K562 (cell line): ENCODE measurements around the gene CSTA. TPM values are rescaled to one million over a fixed set of nuclear protein-coding genes. Genes with fewer than 3 reads are reported as not detected.

Experiments used
- BMI1 ChIP-seq: fragments of 150-350 bp; IDR thresholded peaks from 2 replicates; pipeline ENCODE4 v1.6.1; 2014; ENCODE audit warnings: low read length
- HOMEZ ChIP-seq: fragments of 250-450 bp; sonication (Bioruptor Pico); IDR thresholded peaks from 2 replicates; pipeline ENCODE4 v1.4.0; 2020; ENCODE audit warnings: mild to moderate bottlenecking, moderate library complexity
- MTF1 ChIP-seq: fragments of 250-450 bp; sonication (Bioruptor Pico); IDR thresholded peaks from 2 replicates; pipeline ENCODE4 v1.9.0; 2021; ENCODE audit warnings: moderate library complexity, mild to moderate bottlenecking, inconsistent platforms, borderline replicate concordance
- NR2C1 ChIP-seq, 2 experiments: fragments of 450-650 bp; IDR thresholded peaks; 2 replicates each; pipeline ENCODE4 v1.6.1; 2017; ENCODE audit warnings: mild to moderate bottlenecking in 2 of 2, antibody characterized with exemption in 1 of 2, inconsistent platforms in 1 of 2, missing compliant biosample characterization in 1 of 2, missing genetic modification characterization in 1 of 2
- PHF21A ChIP-seq: fragments of 450-650 bp; IDR thresholded peaks from 2 replicates; pipeline ENCODE4 v1.6.1; 2017; ENCODE audit warnings: low read depth, borderline replicate concordance
- POLR2H ChIP-seq: IDR thresholded peaks from 2 replicates; pipeline ENCODE4 v1.6.1; 2016; ENCODE audit warnings: missing genetic modification characterization, low read depth, mild to moderate bottlenecking, control low read depth, missing compliant biosample characterization, moderate library complexity
- PRDM10 ChIP-seq: fragments of 450-650 bp; IDR thresholded peaks from 2 replicates; pipeline ENCODE4 v1.6.1; 2018; ENCODE audit not compliant: partially characterized antibody
- SNAPC5 ChIP-seq: fragments of 250-450 bp; sonication (Bioruptor Pico); IDR thresholded peaks from 2 replicates; pipeline ENCODE4 v1.8.0; 2021; ENCODE audit warnings: moderate library complexity, mild to moderate bottlenecking, inconsistent platforms
- TAF7 ChIP-seq: fragments of 450-650 bp; IDR thresholded peaks from 2 replicates; pipeline ENCODE4 v1.6.1; 2016; ENCODE audit warnings: missing genetic modification characterization, missing compliant biosample characterization
- TCFL5 ChIP-seq: fragments of 250-450 bp; sonication (Bioruptor Pico); conservative IDR thresholded peaks from 2 replicates; pipeline ENCODE4 v1.6.1; 2021; ENCODE audit warnings: mild to moderate bottlenecking, moderate library complexity, matching md5 sums
- TFAP4 ChIP-seq: sonication (generic); formaldehyde crosslinking; IDR thresholded peaks from 2 replicates; pipeline ENCODE4 v1.8.0; 2022; ENCODE audit warnings: missing genetic modification reagents, mild to moderate bottlenecking, moderate library complexity, borderline replicate concordance
- U2AF1 ChIP-seq: fragments of 200-400 bp; formaldehyde crosslinking; optimal IDR thresholded peaks from 2 replicates; pipeline ENCODE3; 2017; ENCODE audit warnings: mild to moderate bottlenecking, low read depth, low read length, moderate library complexity
- USF1 ChIP-seq: sonication (generic); formaldehyde crosslinking; IDR thresholded peaks from 2 replicates; pipeline ENCODE4 v1.9.0; 2022; ENCODE audit warnings: mild to moderate bottlenecking, missing genetic modification reagents
- XRCC4 ChIP-seq: IDR thresholded peaks from one replicate; pipeline ENCODE4 v1.6.1; 2011; ENCODE audit not compliant: insufficient read depth, insufficient read length; ENCODE audit errors: extremely low read depth
- YY1 ChIP-seq, 3 experiments: IDR thresholded peaks; 2 replicates each; pipeline ENCODE4 v1.6.1; 2011; ENCODE audit warnings: low read length in 2 of 3, mild to moderate bottlenecking in 2 of 3, moderate library complexity in 2 of 3, borderline replicate concordance in 1 of 3, control low read depth in 1 of 3, low read depth in 1 of 3; ENCODE audit not compliant: insufficient read depth in 3 of 3, insufficient replicate concordance in 2 of 3, control insufficient read depth in 1 of 3, insufficient read length in 1 of 3; ENCODE audit errors: extremely low read depth in 1 of 3
- ZBTB26 ChIP-seq: fragments of 450-650 bp; formaldehyde crosslinking; IDR thresholded peaks from 2 replicates; pipeline ENCODE4 v1.4.0; 2022; ENCODE audit warnings: missing genetic modification characterization
- ZNF76 ChIP-seq: fragments of 250-450 bp; sonication (Bioruptor Pico); IDR thresholded peaks from 2 replicates; pipeline ENCODE4 v1.4.0; 2020; ENCODE audit warnings: mild to moderate bottlenecking, moderate library complexity, borderline replicate concordance
- polyA plus RNA-seq, 8 experiments: library from polyadenylated mRNA; depleted of rRNA in 4 of 8; stranded (reverse) in 5 of 8; unstranded in 3 of 8; fragments of >200 nt; fragmentation: Nextera tagmentation in 2 of 8; fragmentation: Illumina TruSeq in 1 of 8; extraction: Ambion mirVana in 2 of 8; extraction: Trizol in 1 of 8; gene quantifications; 2 replicates each; pipeline versions ENCODE4 v1.2.1 to v1.2.3, GENCODE V29; 2011 to 2014; ENCODE audit warnings: inconsistent platforms in 1 of 8, missing spikeins in 1 of 8
- total RNA-seq, 7 experiments: library from RNA; depleted of rRNA in 6 of 7; stranded (reverse); fragments of >200 nt in 6 of 7; fragmentation: Illumina TruSeq in 2 of 7; extraction: Trizol in 2 of 7; gene quantifications; 2 replicates each; pipeline versions ENCODE4 v1.2.1 to v1.2.3, GENCODE V29; 2011 to 2021; ENCODE audit warnings: low replicate concordance in 1 of 7

CSTA gene
- total and polyA plus RNA-seq, 9 of the 15 experiments (the other 6 are each of a cell fraction or from before 2014, with no cell fraction given) = 0.11 to 3.1 (median 1.1) TPM

GRCh38 chr3:122382888-122383666 is 58.0 kb downstream of the CSTA start, which contains the start of gene MIX23 (continued):
- no peak for TF ChIP-seq USF1 (CRISPR knock-in tag)
- TF ChIP-seq NR2C1 (IDR thresholded peaks at IDR 0.05) = peak; percentile 54; the same call in 1 of the 2 replicates
- TF ChIP-seq NR2C1 (tag; IDR thresholded peaks at IDR 0.05) = peak; percentile 46; the same call in 1 of the 2 replicates
- TF ChIP-seq U2AF1 = no peak
- TF ChIP-seq POLR2H (tag) = 0 out of 2 replicates have a peak, but pooled peaks have one; percentile 6
- no peak for TF ChIP-seq MTF1
- no peak for TF ChIP-seq PHF21A
- TF ChIP-seq TFAP4 = peak; percentile 68; the same call in 1 of the 2 replicates
- TF ChIP-seq TAF7 = peak; percentile 69; the same call in 1 of the 2 replicates
- no peak for TF ChIP-seq BMI1
- no peak for TF ChIP-seq SNAPC5 (CRISPR knock-in tag)
- no peak for TF ChIP-seq ZNF76 (CRISPR knock-in tag)
- TF ChIP-seq YY1 (IDR thresholded peaks at IDR 0.05; ENCODE audit: borderline replicate concordance in 1 of 3, control insufficient read depth in 1 of 3, extremely low read depth in 1 of 3, insufficient read depth in 3 of 3, insufficient read length in 1 of 3, insufficient replicate concordance in 2 of 3, low read depth in 1 of 3, low read length in 2 of 3) = peak; percentile 91 to 98 (median 96)
- TF ChIP-seq PRDM10 = no peak
- no peak for TF ChIP-seq HOMEZ
- TF ChIP-seq XRCC4 = no peak
- TF ChIP-seq ZBTB26 = no peak
- TF ChIP-seq TCFL5 = no peak
